GM10266 (cell line): ENCODE data around the gene RETREG1.

Experiments
- DNase-seq: peaks from one replicate; pipeline ENCODE4 v3.0.0; 2012; ENCODE audit errors: extremely low spot score
- CTCF ChIP-seq: IDR thresholded peaks from 2 replicates; pipeline ENCODE4 v1.5.1; 2012; ENCODE audit warnings: mild to moderate bottlenecking, low read depth; ENCODE audit not compliant: control insufficient read depth, insufficient read depth; ENCODE audit errors: missing control alignments

Gene RETREG1

GRCh38 chr5:16524286-16524685 is 92.5 kb downstream of the RETREG1 start:
- no peak for TF ChIP-seq CTCF
- DNase-seq, result no peak

- no peak for DNase-seq
- TF ChIP-seq CTCF, result no peak
Observed at GRCh38 chr5:16521521-16522483, 95.0 kb downstream of the RETREG1 start.

GRCh38 chr5:16520841-16521240 is 96.0 kb downstream of the RETREG1 start:
- TF ChIP-seq CTCF, result no peak
- DNase-seq, result no peak

- DNase-seq, result no peak
- TF ChIP-seq CTCF, result no peak
Observed at GRCh38 chr5:16519435-16519834, 97.4 kb downstream of the RETREG1 start.

- no peak for DNase-seq
- no peak for TF ChIP-seq CTCF
Observed at GRCh38 chr5:16518606-16519005, 98.2 kb downstream of the RETREG1 start.

GRCh38 chr5:16515532-16515931 is 101.3 kb downstream of the RETREG1 start:
- no peak for DNase-seq
- TF ChIP-seq CTCF, result no peak

GRCh38 chr5:16510098-16510497 is 106.7 kb downstream of the RETREG1 start:
- no peak for DNase-seq
- TF ChIP-seq CTCF, result no peak
